ENCODE data around the gene RHBDL1.

DNA sequence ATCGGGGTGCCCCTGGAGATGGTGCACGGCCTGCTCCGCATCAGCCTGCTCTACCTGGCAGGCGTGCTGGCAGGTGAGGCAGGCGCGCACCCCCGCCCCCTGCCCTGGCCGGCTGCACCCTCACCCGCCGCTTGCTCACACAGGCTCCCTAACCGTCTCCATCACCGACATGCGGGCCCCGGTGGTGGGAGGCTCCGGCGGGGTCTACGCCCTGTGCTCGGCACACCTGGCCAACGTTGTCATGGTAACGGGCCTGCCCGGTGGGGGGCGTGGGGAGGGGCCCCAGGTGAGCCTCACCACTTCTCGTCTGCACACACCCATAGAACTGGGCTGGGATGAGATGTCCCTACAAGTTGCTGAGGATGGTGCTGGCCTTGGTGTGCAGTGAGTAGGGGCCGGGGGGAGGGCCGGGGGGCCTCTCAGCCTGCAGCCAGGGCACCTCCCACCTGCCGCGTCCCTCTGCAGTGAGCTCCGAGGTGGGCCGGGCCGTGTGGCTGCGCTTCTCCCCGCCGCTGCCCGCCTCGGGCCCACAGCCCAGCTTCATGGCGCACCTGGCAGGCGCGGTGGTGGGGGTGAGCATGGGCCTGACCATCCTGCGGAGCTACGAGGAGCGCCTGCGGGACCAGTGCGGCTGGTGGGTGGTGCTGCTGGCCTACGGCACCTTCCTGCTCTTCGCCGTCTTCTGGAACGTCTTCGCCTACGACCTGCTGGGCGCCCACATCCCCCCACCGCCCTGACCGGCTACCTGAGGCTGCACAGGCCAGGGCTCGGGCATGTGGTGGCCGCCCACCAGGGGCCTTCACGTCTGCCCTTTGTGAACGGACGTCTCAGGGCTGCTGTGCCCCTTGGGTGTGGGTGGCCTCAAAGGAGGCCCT, 2.1 kb downstream of the RHBDL1 start:
- TF ChIP-seq POLR2A (IDR thresholded peaks at IDR 0.05; ENCODE audit: borderline replicate concordance, extremely low read depth, insufficient read depth, insufficient read length), result no peak
- TF ChIP-seq POLR2AphosphoS5 (IDR thresholded peaks at IDR 0.05; ENCODE audit: low read depth, low read length), result no peak
- TF ChIP-seq, protein P1, sequence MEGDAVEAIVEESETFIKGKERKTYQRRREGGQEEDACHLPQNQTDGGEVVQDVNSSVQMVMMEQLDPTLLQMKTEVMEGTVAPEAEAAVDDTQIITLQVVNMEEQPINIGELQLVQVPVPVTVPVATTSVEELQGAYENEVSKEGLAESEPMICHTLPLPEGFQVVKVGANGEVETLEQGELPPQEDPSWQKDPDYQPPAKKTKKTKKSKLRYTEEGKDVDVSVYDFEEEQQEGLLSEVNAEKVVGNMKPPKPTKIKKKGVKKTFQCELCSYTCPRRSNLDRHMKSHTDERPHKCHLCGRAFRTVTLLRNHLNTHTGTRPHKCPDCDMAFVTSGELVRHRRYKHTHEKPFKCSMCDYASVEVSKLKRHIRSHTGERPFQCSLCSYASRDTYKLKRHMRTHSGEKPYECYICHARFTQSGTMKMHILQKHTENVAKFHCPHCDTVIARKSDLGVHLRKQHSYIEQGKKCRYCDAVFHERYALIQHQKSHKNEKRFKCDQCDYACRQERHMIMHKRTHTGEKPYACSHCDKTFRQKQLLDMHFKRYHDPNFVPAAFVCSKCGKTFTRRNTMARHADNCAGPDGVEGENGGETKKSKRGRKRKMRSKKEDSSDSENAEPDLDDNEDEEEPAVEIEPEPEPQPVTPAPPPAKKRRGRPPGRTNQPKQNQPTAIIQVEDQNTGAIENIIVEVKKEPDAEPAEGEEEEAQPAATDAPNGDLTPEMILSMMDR (IDR thresholded peaks at IDR 0.05 in 2 of 3, conservative IDR thresholded peaks at IDR 0.05 in 1 of 3; ENCODE audit: borderline replicate concordance in 1 of 3, insufficient read depth in 1 of 3, low read depth in 2 of 3, low read length in 2 of 3), result no peak
- no peak for TF ChIP-seq CEBPB (IDR thresholded peaks at IDR 0.05; ENCODE audit: low read depth)
- TF ChIP-seq, protein P2, sequence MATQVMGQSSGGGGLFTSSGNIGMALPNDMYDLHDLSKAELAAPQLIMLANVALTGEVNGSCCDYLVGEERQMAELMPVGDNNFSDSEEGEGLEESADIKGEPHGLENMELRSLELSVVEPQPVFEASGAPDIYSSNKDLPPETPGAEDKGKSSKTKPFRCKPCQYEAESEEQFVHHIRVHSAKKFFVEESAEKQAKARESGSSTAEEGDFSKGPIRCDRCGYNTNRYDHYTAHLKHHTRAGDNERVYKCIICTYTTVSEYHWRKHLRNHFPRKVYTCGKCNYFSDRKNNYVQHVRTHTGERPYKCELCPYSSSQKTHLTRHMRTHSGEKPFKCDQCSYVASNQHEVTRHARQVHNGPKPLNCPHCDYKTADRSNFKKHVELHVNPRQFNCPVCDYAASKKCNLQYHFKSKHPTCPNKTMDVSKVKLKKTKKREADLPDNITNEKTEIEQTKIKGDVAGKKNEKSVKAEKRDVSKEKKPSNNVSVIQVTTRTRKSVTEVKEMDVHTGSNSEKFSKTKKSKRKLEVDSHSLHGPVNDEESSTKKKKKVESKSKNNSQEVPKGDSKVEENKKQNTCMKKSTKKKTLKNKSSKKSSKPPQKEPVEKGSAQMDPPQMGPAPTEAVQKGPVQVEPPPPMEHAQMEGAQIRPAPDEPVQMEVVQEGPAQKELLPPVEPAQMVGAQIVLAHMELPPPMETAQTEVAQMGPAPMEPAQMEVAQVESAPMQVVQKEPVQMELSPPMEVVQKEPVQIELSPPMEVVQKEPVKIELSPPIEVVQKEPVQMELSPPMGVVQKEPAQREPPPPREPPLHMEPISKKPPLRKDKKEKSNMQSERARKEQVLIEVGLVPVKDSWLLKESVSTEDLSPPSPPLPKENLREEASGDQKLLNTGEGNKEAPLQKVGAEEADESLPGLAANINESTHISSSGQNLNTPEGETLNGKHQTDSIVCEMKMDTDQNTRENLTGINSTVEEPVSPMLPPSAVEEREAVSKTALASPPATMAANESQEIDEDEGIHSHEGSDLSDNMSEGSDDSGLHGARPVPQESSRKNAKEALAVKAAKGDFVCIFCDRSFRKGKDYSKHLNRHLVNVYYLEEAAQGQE (IDR thresholded peaks at IDR 0.05; ENCODE audit: low read depth), result no peak
- TF ChIP-seq EZH2phosphoT487 (IDR thresholded peaks at IDR 0.05; ENCODE audit: borderline replicate concordance), result no peak
- TF ChIP-seq, protein P3, sequence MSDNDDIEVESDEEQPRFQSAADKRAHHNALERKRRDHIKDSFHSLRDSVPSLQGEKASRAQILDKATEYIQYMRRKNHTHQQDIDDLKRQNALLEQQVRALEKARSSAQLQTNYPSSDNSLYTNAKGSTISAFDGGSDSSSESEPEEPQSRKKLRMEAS (IDR thresholded peaks at IDR 0.05), result no peak
- no peak for TF ChIP-seq JUND (IDR thresholded peaks at IDR 0.05)

All from HCT116 (cell line).